Left ventricle myocardium inferior (tissue), 1 donor: Measurements from ENCODE around the gene TPMT. TPM values are rescaled to one million over a fixed set of nuclear protein-coding genes. Genes with fewer than 3 reads are reported as not detected.

Experiments used
- DNase-seq: peaks from one replicate; pipeline ENCODE4 v3.0.0-alpha.2; 2020
- H3K27ac ChIP-seq: fragments of 200-600 bp; replicated peaks from 2 replicates; pipeline ENCODE4 v1.8.0; 2021
- H3K27me3 ChIP-seq: fragments of 200-600 bp; 2 replicates; pipeline ENCODE4 v1.8.0; 2021; ENCODE audit warnings: low read depth
- H3K36me3 ChIP-seq: fragments of 200-600 bp; 2 replicates; pipeline ENCODE4 v1.8.0; 2021
- H3K4me1 ChIP-seq: fragments of 200-600 bp; 2 replicates; pipeline ENCODE4 v1.8.0; 2021
- H3K4me3 ChIP-seq: fragments of 200-600 bp; 2 replicates; pipeline ENCODE4 v1.8.0; 2021; ENCODE audit warnings: mild to moderate bottlenecking, moderate library complexity
- H3K9me3 ChIP-seq: fragments of 200-600 bp; replicated peaks from 2 replicates; pipeline ENCODE4 v1.8.0; 2021
- CTCF ChIP-seq: fragments of 200-600 bp; IDR thresholded peaks from 2 replicates; pipeline ENCODE4 v1.8.0; 2021; ENCODE audit warnings: antibody characterized with exemption, mild to moderate bottlenecking, borderline replicate concordance
- intact Hi-C: fragments of 100-400 bp; cut with micrococcal nuclease; formaldehyde crosslinking; loops from one replicate; pipeline ENCODE4 v1.11.0; 2022
- total RNA-seq: library from RNA; stranded (reverse); fragmentation: NEBNext Ultra II Directional; extraction: Animal tissue kit (Norgen Biotek cat#: 25700); gene quantifications from one replicate; pipeline ENCODE4 v1.2.1, GENCODE V29; 2021
- donor health status: DM: no; HTN: yes; CAD: no; lungs with severe emphysema.

Gene TPMT
- total RNA-seq, 1 donor from 2014 or later = 14.1 TPM

GRCh38 chr6:18166312-18167036 lies 11.6 kb upstream of the TPMT start:
- no peak for DNase-seq
- Histone ChIP-seq H3K27ac (no peak overlapping the region), H3K4me3 (no peak overlapping the region), H3K27me3 (no peaks in the 10 kb centered on the region), H3K9me3 (peaks cover 13% of the 10 kb centered on the region), H3K36me3 (peaks cover 85% of the 10 kb centered on the region), H3K4me1 (no peaks in the 10 kb centered on the region)
- TF ChIP-seq CTCF = no peak
- intact Hi-C loops = no loop called here

- intact Hi-C loops = no loop called here
- H3K4me1 ChIP-seq = no peaks in the 10 kb centered on the region
- no peak overlapping the region for H3K27ac ChIP-seq
- H3K9me3 ChIP-seq = peaks cover 13% of the 10 kb centered on the region
- H3K4me3 ChIP-seq = no peak overlapping the region
- no peak for TF ChIP-seq CTCF
- no peaks in the 10 kb centered on the region for H3K27me3 ChIP-seq
- peaks cover 85% of the 10 kb centered on the region for H3K36me3 ChIP-seq
- DNase-seq = no peak
These were observed 10.9 kb upstream of the TPMT start for GRCh38 chr6:18165751-18166150.

GRCh38 chr6:18162401-18162800 lies 7.5 kb upstream of the TPMT start:
- peaks cover 59% of the 10 kb centered on the region for H3K36me3 ChIP-seq
- no peaks in the 10 kb centered on the region for H3K4me1 ChIP-seq
- no peak overlapping the region for H3K27ac ChIP-seq
- intact Hi-C loops = no loop called here
- H3K4me3 ChIP-seq = no peak overlapping the region
- DNase-seq = no peak
- no peaks in the 10 kb centered on the region for H3K9me3 ChIP-seq
- no peak for TF ChIP-seq CTCF
- H3K27me3 ChIP-seq = no peaks in the 10 kb centered on the region

GRCh38 chr6:18161431-18161830 lies 6.6 kb upstream of the TPMT start:
- Histone ChIP-seq H3K4me3 (no peak overlapping the region), H3K9me3 (no peaks in the 10 kb centered on the region), H3K4me1 (peaks cover 1% of the 10 kb centered on the region), H3K36me3 (peaks cover 50% of the 10 kb centered on the region), H3K27ac (no peak overlapping the region), H3K27me3 (no peaks in the 10 kb centered on the region)
- TF ChIP-seq CTCF = no peak
- no peak for DNase-seq
- intact Hi-C loops = no loop called here

- Histone ChIP-seq H3K27me3 (no peaks in the 10 kb centered on the region), H3K4me1 (peaks cover 7% of the 10 kb centered on the region), H3K9me3 (no peaks in the 10 kb centered on the region), H3K27ac (no peak overlapping the region), H3K36me3 (peaks cover 44% of the 10 kb centered on the region), H3K4me3 (no peak overlapping the region)
- intact Hi-C loops = no loop called here
- no peak for DNase-seq
- no peak for TF ChIP-seq CTCF
These were observed 6.0 kb upstream of the TPMT start for GRCh38 chr6:18160911-18161310.
